Naive thymus-derived CD8-positive, alpha-beta T cell (primary cell): ENCODE measurements around the gene PCDHB11. TPM values are rescaled to one million over a fixed set of nuclear protein-coding genes. Genes with fewer than 3 reads are reported as not detected.

Experiments used
- polyA plus RNA-seq, 3 donors: library from polyadenylated mRNA; unstranded; fragments of 300-500 nt; fragmentation: Illumina TruSeq; gene quantifications; one replicate each; pipeline ENCODE4 v1.2.3, GENCODE V29; 2021
- total RNA-seq, 8 experiments: library from RNA in 2 of 8; stranded (reverse) in 2 of 8; gene quantifications; one replicate each; pipeline ENCODE4 v1.2.3 and lab custom pipeline; 2021 to 2026

PCDHB11 gene
- total and polyA plus RNA-seq, 5 experiments from 2014 or later, result not detected

Other genes with a start within 250 kb of the PCDHB11 start
Only the 30 nearest of the 37 such genes appear.
- not detected for gene PCDHB1, start 148.3 kb upstream of the PCDHB11 start, total RNA-seq
- gene PCDHB1, start 148.3 kb upstream of the PCDHB11 start, polyA plus RNA-seq, result not detected
- gene PCDHB2, start 105.0 kb upstream of the PCDHB11 start, total RNA-seq, result not detected
- under 1 TPM in 1 of 3 donors, not detected in 2; 0.25 TPM for gene PCDHB2, start 105.0 kb upstream of the PCDHB11 start, polyA plus RNA-seq
- not detected for gene PCDHB3, start 99.2 kb upstream of the PCDHB11 start, total RNA-seq
- not detected for gene PCDHB3, start 99.2 kb upstream of the PCDHB11 start, polyA plus RNA-seq
- gene PCDHB4, start 77.8 kb upstream of the PCDHB11 start, total RNA-seq, result not detected
- gene PCDHB4, start 77.8 kb upstream of the PCDHB11 start, polyA plus RNA-seq, result not detected
- under 1 TPM in 1 of 2 experiments, not detected in 1; 0.18 TPM for gene PCDHB5, start 64.4 kb upstream of the PCDHB11 start, total RNA-seq
- gene PCDHB5, start 64.4 kb upstream of the PCDHB11 start, polyA plus RNA-seq, result not detected
- not detected for gene PCDHB6, start 49.6 kb upstream of the PCDHB11 start, total RNA-seq
- gene PCDHB6, start 49.6 kb upstream of the PCDHB11 start, polyA plus RNA-seq, result not detected
- gene PCDHB7, start 27.0 kb upstream of the PCDHB11 start, total RNA-seq, result not detected
- gene PCDHB7, start 27.0 kb upstream of the PCDHB11 start, polyA plus RNA-seq, result not detected
- not detected for gene PCDHB8, start 21.8 kb upstream of the PCDHB11 start, total RNA-seq
- not detected for gene PCDHB8, start 21.8 kb upstream of the PCDHB11 start, polyA plus RNA-seq
- not detected for gene PCDHB16, start 17.2 kb upstream of the PCDHB11 start, total RNA-seq
- not detected for gene PCDHB16, start 17.2 kb upstream of the PCDHB11 start, polyA plus RNA-seq
- gene PCDHB9, start 12.5 kb upstream of the PCDHB11 start, total RNA-seq, result not detected
- not detected for gene PCDHB9, start 12.5 kb upstream of the PCDHB11 start, polyA plus RNA-seq
- not detected for gene PCDHB10, start 7.3 kb upstream of the PCDHB11 start, total RNA-seq
- gene PCDHB10, start 7.3 kb upstream of the PCDHB11 start, polyA plus RNA-seq, result not detected
- not detected for gene PCDHB12, start 9.1 kb downstream of the PCDHB11 start, total RNA-seq
- not detected for gene PCDHB12, start 9.1 kb downstream of the PCDHB11 start, polyA plus RNA-seq
- gene PCDHB13, start 14.3 kb downstream of the PCDHB11 start, total RNA-seq, result not detected
- gene PCDHB13, start 14.3 kb downstream of the PCDHB11 start, polyA plus RNA-seq, result not detected
- not detected for gene PCDHB14, start 23.7 kb downstream of the PCDHB11 start, total RNA-seq
- not detected for gene PCDHB14, start 23.7 kb downstream of the PCDHB11 start, polyA plus RNA-seq
- gene PCDHB15, start 45.8 kb downstream of the PCDHB11 start, total RNA-seq, result not detected
- gene PCDHB15, start 45.8 kb downstream of the PCDHB11 start, polyA plus RNA-seq, result not detected
- gene SLC25A2, start 104.4 kb downstream of the PCDHB11 start, total RNA-seq, result 1 to 10 TPM; 2.1 to 2.5 TPM
- gene SLC25A2, start 104.4 kb downstream of the PCDHB11 start, polyA plus RNA-seq, result not detected
- gene TAF7, start 121.2 kb downstream of the PCDHB11 start, total RNA-seq, result 100 to 1,000 TPM; 139 to 141 TPM
- gene TAF7, start 121.2 kb downstream of the PCDHB11 start, polyA plus RNA-seq, result 100 to 1,000 TPM; 206 to 230 (median 230) TPM
- gene PCDHGA1, start 130.9 kb downstream of the PCDHB11 start, total RNA-seq, result under 1 TPM; 0.38 to 0.52 TPM
- gene PCDHGA1, start 130.9 kb downstream of the PCDHB11 start, polyA plus RNA-seq, result not detected
- gene PCDHGA2, start 139.1 kb downstream of the PCDHB11 start, total RNA-seq, result under 1 TPM; 0.16 to 0.18 TPM
- not detected for gene PCDHGA2, start 139.1 kb downstream of the PCDHB11 start, polyA plus RNA-seq
- not detected for gene PCDHGA3, start 144.2 kb downstream of the PCDHB11 start, total RNA-seq
- under 1 TPM in 1 of 3 donors, not detected in 2; 0.06 TPM for gene PCDHGA3, start 144.2 kb downstream of the PCDHB11 start, polyA plus RNA-seq
- under 1 TPM in 1 of 2 experiments, not detected in 1; 0.19 TPM for gene PCDHGB1, start 150.5 kb downstream of the PCDHB11 start, total RNA-seq
- not detected for gene PCDHGB1, start 150.5 kb downstream of the PCDHB11 start, polyA plus RNA-seq
- under 1 TPM; 0.11 to 0.34 TPM for gene PCDHGA4, start 155.4 kb downstream of the PCDHB11 start, total RNA-seq
- gene PCDHGA4, start 155.4 kb downstream of the PCDHB11 start, polyA plus RNA-seq, result not detected
- gene PCDHGB2, start 160.4 kb downstream of the PCDHB11 start, total RNA-seq, result under 1 TPM; 0.47 to 0.81 TPM
- gene PCDHGB2, start 160.4 kb downstream of the PCDHB11 start, polyA plus RNA-seq, result under 1 TPM in 1 of 3 donors, not detected in 2; 0.06 TPM
- under 1 TPM; 0.13 to 0.30 TPM for gene PCDHGA5, start 164.5 kb downstream of the PCDHB11 start, total RNA-seq
- gene PCDHGA5, start 164.5 kb downstream of the PCDHB11 start, polyA plus RNA-seq, result not detected
- gene PCDHGB3, start 170.6 kb downstream of the PCDHB11 start, total RNA-seq, result under 1 TPM; 0.55 to 0.71 TPM
- gene PCDHGB3, start 170.6 kb downstream of the PCDHB11 start, polyA plus RNA-seq, result under 1 TPM in 2 of 3 donors, not detected in 1; 0.10 to 0.22 TPM
- under 1 TPM; 0.60 to 0.68 TPM for gene PCDHGA6, start 174.3 kb downstream of the PCDHB11 start, total RNA-seq
- gene PCDHGA6, start 174.3 kb downstream of the PCDHB11 start, polyA plus RNA-seq, result under 1 TPM in 1 of 3 donors, not detected in 2; 0.05 TPM
- gene PCDHGA7, start 183.1 kb downstream of the PCDHB11 start, total RNA-seq, result under 1 TPM; 0.33 to 0.42 TPM
- gene PCDHGA7, start 183.1 kb downstream of the PCDHB11 start, polyA plus RNA-seq, result not detected
- under 1 TPM; 0.13 to 0.25 TPM for gene PCDHGB4, start 188.1 kb downstream of the PCDHB11 start, total RNA-seq
- gene PCDHGB4, start 188.1 kb downstream of the PCDHB11 start, polyA plus RNA-seq, result under 1 TPM in 1 of 3 donors, not detected in 2; 0.23 TPM
- under 1 TPM; 0.16 to 0.22 TPM for gene PCDHGA8, start 193.0 kb downstream of the PCDHB11 start, total RNA-seq
- gene PCDHGA8, start 193.0 kb downstream of the PCDHB11 start, polyA plus RNA-seq, result not detected
- under 1 TPM; 0.33 to 0.47 TPM for gene PCDHGB5, start 198.3 kb downstream of the PCDHB11 start, total RNA-seq
- gene PCDHGB5, start 198.3 kb downstream of the PCDHB11 start, polyA plus RNA-seq, result under 1 TPM; 0.24 to 0.42 (median 0.24) TPM